HG03460 (cell line): ENCODE results near the gene EEFSEC.

Experiments used
- ATAC-seq: cut with Tn5 transposase; IDR thresholded peaks from one replicate; pipeline ENCODE4 v1.9.1; 2021; ENCODE audit not compliant: unreplicated experiment

Gene EEFSEC

DNA sequence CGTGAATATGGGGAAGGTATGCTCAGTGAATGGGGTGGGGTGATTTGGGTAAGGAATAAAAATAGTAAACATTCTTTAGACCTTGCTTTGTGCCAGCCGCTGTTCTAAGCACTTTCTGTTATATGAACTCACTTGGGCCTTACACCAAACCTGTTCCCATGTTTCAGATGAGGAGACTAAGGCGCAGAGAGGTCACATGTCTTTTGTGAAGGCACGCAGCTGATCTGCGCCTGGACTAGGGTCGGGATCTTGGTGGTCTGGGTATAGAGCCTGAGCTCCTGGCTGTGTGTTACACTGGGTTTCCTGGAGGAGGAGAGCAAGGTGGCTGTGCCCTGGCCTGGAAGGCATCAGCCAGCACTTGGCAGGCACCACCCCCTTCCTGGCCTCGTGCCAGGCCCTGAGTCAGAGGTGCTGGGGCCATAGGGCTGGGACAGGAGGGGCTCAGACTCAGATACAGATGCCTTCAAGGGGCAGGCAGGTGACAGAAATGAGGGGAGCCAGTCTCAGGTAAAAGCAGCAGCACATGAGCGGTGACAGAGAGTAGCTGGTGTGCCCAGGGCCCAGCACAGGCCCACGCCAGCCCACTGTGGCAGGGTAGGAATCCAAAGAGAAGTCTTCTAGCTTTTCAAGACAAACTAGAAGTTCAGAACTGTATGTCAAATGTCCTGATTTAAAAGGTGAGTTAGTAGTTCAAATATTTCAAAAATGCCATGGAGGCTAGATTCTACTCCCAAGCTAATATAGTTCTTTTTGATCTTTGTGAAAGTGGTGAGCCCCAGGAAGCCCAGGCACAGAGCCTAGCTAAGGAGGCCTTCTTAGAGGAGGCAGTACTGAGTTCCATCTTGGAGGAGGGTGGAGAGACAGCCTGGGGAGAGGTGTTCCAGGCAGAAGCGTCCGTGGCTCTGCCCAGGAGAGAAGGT is 230.3 kb downstream of the EEFSEC start:
- no peak for ATAC-seq

DNA sequence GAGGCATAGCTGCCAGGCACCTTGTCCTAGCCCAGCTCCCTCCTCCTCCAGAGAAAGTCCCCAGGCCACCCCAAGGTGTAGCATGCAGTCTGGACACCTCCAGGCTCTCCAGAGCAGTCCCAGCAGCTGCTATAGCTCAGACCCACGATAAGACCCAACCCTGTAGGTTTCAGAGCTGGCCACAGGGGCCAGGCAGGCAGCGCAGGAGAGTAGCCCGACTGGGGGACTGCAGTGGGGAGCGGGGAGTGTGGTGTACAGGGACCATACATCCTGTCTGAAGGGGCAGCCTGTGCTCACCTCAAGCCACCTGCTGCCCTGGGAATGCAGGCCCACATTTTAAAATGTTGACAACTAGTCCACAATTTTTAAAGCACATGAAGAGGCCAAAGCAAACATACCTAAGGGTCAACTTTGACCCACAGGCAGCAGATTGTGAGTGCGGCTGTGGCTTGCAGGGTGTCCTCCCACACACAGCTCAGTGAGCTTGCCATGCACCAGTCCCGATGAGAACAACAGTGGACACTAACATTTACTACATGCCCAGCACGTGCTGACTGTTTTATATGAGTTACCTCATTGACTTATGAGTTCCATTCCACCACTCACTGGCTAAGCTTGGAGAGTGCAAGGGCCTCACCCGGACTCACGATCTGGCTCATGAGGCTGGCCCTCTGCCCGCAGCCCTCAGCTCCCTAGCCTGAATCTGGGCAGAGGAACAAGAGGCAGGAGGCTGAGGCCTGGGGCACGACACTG is 232.0 kb downstream of the EEFSEC start:
- ATAC-seq: no peak

DNA sequence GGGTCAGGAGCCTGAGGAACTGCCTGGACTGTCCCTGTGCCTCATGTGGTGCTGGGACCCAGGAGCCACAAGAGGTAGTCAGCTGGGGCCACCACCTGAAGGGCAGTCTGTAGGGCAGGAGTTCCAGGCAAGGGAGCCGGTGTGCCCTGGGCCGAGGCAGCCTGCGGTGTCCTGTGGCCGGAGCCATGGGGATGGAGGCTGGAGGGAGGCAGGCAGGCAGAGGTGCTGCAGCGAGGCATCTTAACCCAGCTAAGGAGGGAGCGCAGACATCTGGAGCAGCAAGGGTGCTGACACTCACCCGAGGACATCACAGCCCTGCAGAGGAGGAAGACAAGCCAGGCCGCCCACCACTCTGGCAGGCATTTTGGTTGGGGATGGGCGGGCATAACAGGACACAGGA is 235.7 kb downstream of the EEFSEC start:
- ATAC-seq: no peak

- no peak for ATAC-seq
Measured at GRCh38 chr3:128390867-128391266, 237.6 kb downstream of the EEFSEC start.

- ATAC-seq: no peak
Measured at GRCh38 chr3:128392021-128392420, 238.7 kb downstream of the EEFSEC start.

- no peak for ATAC-seq
Measured at GRCh38 chr3:128392818-128393544, 239.7 kb downstream of the EEFSEC start.

DNA sequence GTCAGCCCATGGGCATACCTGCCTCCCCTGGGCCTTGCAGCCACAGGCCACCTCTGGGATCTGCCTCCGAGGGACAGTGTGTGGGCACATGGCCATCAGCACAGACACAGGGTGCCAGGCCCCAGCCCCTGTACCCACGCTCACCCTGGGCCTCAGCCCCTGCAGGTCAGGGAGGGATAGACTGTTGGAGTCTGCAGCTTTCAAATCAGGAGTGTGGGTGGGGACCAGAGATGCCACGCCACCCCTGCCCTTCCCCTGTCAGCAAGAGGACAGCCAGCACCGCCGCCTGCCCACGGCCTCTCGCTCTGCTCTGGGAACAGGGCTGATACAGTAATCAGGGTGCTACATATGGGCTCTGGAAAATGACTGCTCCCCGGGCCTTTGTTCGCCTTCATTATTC is 240.8 kb downstream of the EEFSEC start:
- ATAC-seq: no peak

DNA sequence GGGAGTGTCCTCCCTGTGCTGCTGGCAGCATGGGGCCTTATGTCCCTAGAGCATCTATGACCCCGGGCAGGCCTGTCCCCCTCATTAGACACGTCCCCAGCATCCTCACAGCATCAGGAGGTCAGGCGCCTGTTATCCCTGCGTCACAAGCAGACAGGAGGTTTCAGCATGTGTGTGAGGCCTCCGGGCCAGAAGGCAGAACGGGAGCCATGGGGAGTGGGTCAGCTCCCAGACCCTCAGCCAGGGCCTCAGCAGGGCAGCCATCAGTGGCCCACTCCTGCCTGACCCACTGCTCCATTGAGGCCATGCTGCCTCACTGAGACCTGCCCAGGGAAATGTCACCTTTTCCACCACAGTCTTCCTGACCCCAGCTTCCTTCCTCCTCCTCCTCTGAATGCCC is 241.8 kb downstream of the EEFSEC start:
- ATAC-seq: no peak

- no peak for ATAC-seq
Measured at GRCh38 chr3:128395500-128396162, 242.3 kb downstream of the EEFSEC start.

- ATAC-seq: no peak
Measured at GRCh38 chr3:128397484-128397883, 244.2 kb downstream of the EEFSEC start.

GRCh38 chr3:128398586-128398985 is 245.3 kb downstream of the EEFSEC start:
- no peak for ATAC-seq

DNA sequence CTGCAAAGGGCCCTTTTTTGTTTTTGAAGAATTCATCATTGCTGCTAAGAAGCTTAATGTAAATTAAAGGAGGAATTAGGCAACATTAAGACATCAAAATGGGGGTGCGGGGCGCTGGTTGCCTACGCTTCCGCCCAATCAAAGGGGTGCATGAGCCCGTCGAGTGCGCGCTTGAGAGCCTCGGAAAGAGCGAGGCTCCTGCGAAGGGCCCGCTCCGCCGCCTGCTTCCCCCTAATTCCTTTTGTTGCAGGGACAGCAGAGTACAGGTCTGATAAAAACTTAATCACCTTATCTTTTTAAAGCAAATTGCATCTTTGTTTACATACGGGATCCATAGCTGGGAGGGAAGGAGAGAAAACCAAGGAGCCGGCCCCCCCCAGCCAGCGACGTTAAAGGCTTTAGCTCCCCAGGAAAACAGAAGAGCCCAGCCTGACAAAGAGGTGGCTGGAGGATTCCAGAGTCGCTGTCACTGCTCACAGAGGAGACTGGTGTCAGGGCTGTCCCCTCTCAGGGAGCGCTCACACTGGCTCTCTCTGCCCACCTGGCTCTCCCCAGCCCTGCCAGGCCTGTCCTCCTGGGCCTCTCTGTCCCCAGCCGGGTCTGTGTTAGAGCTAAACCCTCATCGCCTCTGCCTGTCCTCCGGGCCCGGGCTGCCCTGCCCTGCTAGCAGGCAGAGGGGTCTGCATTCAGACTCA is 246.1 kb downstream of the EEFSEC start:
- no peak for ATAC-seq

DNA sequence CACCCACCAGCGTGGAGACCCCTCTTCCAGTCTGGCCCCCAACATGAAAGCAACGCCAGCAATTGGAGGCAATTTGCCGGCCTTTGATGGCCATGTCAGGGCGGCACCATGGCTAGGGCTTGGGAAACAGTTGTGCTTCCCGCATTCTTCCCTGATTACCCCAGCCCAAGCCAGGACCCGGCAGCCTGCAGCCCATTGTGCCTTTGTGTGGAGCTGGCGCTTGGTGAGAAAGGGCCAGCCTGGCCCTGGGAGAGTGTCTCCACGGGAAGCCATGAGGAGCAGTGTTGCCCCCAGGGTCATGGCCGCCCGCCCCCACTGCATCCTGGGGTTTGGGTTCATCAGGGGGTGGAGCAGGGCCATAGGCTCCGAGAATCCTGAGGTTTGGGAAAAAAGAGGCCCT is 247.4 kb downstream of the EEFSEC start:
- ATAC-seq: no peak

GRCh38 chr3:128402319-128402718 is 249.0 kb downstream of the EEFSEC start:
- no peak for ATAC-seq

DNA sequence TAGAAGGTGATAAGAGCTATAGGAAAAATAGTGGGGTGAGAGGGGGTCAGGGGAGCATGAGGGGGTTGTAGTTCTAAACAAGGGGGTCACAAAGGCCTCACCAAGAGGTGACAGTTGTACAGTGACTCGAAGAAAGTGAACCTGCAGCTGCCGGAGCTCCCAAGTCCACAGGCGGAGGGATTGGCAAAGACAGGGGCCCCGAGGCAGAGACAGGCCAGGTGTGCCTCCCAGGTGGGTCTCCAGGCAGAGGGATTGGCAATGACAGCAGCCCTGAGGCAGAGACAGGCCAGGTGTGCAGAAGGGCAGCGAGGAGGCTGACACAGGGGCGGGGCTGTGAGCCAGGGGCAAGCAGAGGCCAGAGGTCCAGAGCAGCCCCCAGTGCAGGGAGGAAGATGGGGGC is 249.7 kb downstream of the EEFSEC start:
- no peak for ATAC-seq

GRCh38 chr3:128404276-128405068 is 251.2 kb downstream of the EEFSEC start:
- no peak for ATAC-seq

DNA sequence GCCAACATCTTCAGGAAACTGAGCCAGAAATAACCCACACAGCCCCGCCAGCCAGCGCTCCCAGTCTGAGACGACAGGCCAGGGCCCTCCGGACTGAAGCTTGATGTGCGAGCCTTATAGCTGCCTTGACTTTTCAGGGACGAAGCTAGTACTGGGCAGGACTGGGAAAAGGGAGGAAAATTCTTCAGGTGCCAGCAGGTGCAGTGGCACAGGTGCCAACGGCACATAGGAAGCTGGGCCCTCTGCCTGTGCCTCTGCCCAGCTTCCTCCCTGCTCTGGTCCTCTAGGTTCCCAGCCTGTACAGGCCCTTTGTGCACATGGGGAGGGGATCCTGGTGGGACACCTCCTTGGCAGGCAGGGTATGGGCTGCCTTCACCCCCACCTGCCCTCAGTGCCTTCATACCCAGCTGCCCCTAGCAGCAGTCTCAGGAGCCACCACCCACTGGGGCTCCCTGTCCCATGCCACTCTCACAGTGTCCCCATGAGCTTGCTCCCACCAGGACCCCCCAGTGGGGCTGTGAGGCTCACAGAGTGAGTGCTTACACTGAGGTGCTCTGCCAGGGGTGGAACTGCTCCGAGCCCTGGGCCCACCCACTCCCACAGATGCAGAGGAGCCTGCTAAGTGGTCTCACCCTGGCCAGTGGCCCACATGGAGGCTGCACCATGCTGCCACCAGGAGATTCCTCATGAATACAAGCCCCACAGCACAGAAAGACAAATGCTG is 252.4 kb downstream of the EEFSEC start:
- no peak for ATAC-seq

DNA sequence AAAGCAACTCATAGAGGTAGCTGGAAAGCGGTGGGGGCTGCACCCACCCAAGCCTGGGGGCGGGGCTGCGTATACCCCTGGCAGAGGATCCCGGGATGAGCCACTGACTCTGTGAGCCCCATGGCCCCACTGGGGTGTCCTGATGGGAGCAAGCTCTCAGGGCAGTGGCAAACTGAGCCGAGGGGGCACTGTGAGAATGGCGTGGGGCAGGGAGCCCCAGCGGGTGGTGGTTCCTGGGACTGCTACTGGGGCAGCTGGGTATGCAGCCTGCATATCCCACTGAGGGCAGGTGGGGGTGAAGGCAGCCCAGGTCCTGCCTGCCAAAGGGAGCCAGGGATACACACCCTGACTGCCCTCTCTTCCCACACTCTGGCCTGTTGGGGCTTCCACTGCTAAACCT is 254.0 kb downstream of the EEFSEC start:
- ATAC-seq: no peak
